Measurements from ENCODE around the gene ARHGEF1.

ARHGEF1 gene

GRCh38 chr19:41883821-41884733 lies 1.1 kb downstream of the ARHGEF1 start:
- DNase-seq (ENCODE audit: low read depth), result peak; percentile 81

- no peak for DNase-seq (ENCODE audit: low read depth)
These were observed 4.1 kb downstream of the ARHGEF1 start for GRCh38 chr19:41886761-41887710.

GRCh38 chr19:41887711-41888382 lies 4.9 kb downstream of the ARHGEF1 start:
- peak; percentile 72 for DNase-seq (ENCODE audit: low read depth)

- no peak for DNase-seq (ENCODE audit: low read depth)
These were observed 5.9 kb downstream of the ARHGEF1 start for GRCh38 chr19:41888926-41889325.

GRCh38 chr19:41889896-41890295 lies 6.9 kb downstream of the ARHGEF1 start:
- no peak for DNase-seq (ENCODE audit: low read depth)

GRCh38 chr19:41890936-41891335 lies 8.0 kb downstream of the ARHGEF1 start:
- DNase-seq (ENCODE audit: low read depth), result no peak

GRCh38 chr19:41892173-41892902 lies 9.4 kb downstream of the ARHGEF1 start:
- DNase-seq (ENCODE audit: low read depth), result no peak

GRCh38 chr19:41893899-41894298 lies 10.9 kb downstream of the ARHGEF1 start:
- DNase-seq (ENCODE audit: low read depth), result no peak

GRCh38 chr19:41894350-41894749 lies 11.4 kb downstream of the ARHGEF1 start:
- no peak for DNase-seq (ENCODE audit: low read depth)

- no peak for DNase-seq (ENCODE audit: low read depth)
These were observed 13.0 kb downstream of the ARHGEF1 start for GRCh38 chr19:41895745-41896580.

GRCh38 chr19:41896581-41896942 lies 13.6 kb downstream of the ARHGEF1 start:
- no peak for DNase-seq (ENCODE audit: low read depth)

- no peak for DNase-seq (ENCODE audit: low read depth)
These were observed 14.2 kb downstream of the ARHGEF1 start for GRCh38 chr19:41897181-41897580.

- no peak for DNase-seq (ENCODE audit: low read depth)
These were observed 14.8 kb downstream of the ARHGEF1 start for GRCh38 chr19:41897820-41898219.

GRCh38 chr19:41898235-41898634 lies 15.3 kb downstream of the ARHGEF1 start:
- DNase-seq (ENCODE audit: low read depth), result no peak

GRCh38 chr19:41901707-41902360 lies 18.9 kb downstream of the ARHGEF1 start:
- no peak for DNase-seq (ENCODE audit: low read depth)

GRCh38 chr19:41902594-41902993 lies 19.6 kb downstream of the ARHGEF1 start:
- no peak for DNase-seq (ENCODE audit: low read depth)

- no peak for DNase-seq (ENCODE audit: low read depth)
These were observed 20.4 kb downstream of the ARHGEF1 start for GRCh38 chr19:41903193-41903953.

GRCh38 chr19:41904118-41904870 lies 21.3 kb downstream of the ARHGEF1 start:
- no peak for DNase-seq (ENCODE audit: low read depth)

Data from stimulated activated CD8-positive, alpha-beta memory T cell treated with anti-CD3 and anti-CD28 coated beads, Interleukin-7, amount 100 ng/mL, for 24 hours (primary cell).